DND-41 (cell line): ENCODE measurements around the gene KHDC1.

ENCODE experiments used
- EZH2 ChIP-seq: IDR thresholded peaks from 3 replicates; pipeline ENCODE4 v1.6.1; 2012; ENCODE audit warnings: borderline replicate concordance, low read depth, mild to moderate bottlenecking, moderate library complexity, low read length, inconsistent platforms; ENCODE audit not compliant: severe bottlenecking
- TF ChIP-seq, protein P1 (sequence below): IDR thresholded peaks from 2 replicates; pipeline ENCODE4 v1.5.1; 2012; ENCODE audit warnings: borderline replicate concordance, low read length, moderate library complexity, mild to moderate bottlenecking; ENCODE audit not compliant: poor library complexity, severe bottlenecking; ENCODE audit errors: extremely low read depth

DNA sequence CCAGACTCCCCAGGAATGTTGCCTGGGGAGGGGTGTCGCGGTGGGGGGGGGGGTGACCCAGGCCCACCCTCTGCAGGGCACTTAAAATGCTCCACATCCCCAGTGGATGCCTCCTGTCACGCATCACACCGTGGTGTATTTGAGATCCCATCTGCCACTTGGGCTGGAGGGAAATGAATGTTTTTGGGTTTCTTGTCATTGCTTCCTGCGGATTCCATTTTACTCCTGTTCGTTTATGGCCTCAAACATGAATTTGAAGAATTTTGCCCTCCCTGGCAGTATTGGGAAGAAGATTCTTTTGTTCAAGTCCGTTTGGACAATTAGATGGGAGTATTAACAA, 544 bp upstream of the KHDC1 start:
- TF ChIP-seq, protein P1, sequence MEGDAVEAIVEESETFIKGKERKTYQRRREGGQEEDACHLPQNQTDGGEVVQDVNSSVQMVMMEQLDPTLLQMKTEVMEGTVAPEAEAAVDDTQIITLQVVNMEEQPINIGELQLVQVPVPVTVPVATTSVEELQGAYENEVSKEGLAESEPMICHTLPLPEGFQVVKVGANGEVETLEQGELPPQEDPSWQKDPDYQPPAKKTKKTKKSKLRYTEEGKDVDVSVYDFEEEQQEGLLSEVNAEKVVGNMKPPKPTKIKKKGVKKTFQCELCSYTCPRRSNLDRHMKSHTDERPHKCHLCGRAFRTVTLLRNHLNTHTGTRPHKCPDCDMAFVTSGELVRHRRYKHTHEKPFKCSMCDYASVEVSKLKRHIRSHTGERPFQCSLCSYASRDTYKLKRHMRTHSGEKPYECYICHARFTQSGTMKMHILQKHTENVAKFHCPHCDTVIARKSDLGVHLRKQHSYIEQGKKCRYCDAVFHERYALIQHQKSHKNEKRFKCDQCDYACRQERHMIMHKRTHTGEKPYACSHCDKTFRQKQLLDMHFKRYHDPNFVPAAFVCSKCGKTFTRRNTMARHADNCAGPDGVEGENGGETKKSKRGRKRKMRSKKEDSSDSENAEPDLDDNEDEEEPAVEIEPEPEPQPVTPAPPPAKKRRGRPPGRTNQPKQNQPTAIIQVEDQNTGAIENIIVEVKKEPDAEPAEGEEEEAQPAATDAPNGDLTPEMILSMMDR: no peak
- TF ChIP-seq EZH2: no peak
